DOHH2 (cell line): ENCODE results near the gene NUP62.
A peak's percentile ranks its signal among the peaks of the same experiment; 100 is the strongest.

Experiments
- H3F3A ChIP-seq: fragments of 200-600 bp; sonication (generic), shearing (Covaris generic); 2 replicates; pipeline ENCODE4 v1.6.0; 2016; ENCODE audit warnings: antibody characterized with exemption, mild to moderate bottlenecking; ENCODE audit not compliant: control insufficient read depth, insufficient read depth
- H3K27ac ChIP-seq: fragments of 200-600 bp; sonication (generic); 2 replicates; pipeline ENCODE4 v1.5.1; 2014; ENCODE audit warnings: low read depth, mild to moderate bottlenecking, low read length, moderate library complexity
- H3K27me3 ChIP-seq: fragments of 200-600 bp; sonication (generic); 2 replicates; pipeline ENCODE4 v1.6.1; 2014; ENCODE audit warnings: mild to moderate bottlenecking, low read length, mixed read lengths; ENCODE audit not compliant: control insufficient read depth
- H3K36me3 ChIP-seq: fragments of 200-600 bp; sonication (generic); 2 replicates; pipeline ENCODE4 v1.6.1; 2014; ENCODE audit warnings: mild to moderate bottlenecking, low read length, moderate library complexity, mixed read lengths; ENCODE audit not compliant: control insufficient read depth
- H3K4me1 ChIP-seq: fragments of 200-600 bp; sonication (generic); 2 replicates; pipeline ENCODE4 v1.6.1; 2014; ENCODE audit warnings: mild to moderate bottlenecking, low read length, mixed read lengths; ENCODE audit not compliant: control insufficient read depth
- H3K4me2 ChIP-seq: fragments of 200-600 bp; sonication (generic); 2 replicates; pipeline ENCODE4 v1.6.0; 2014; ENCODE audit warnings: mild to moderate bottlenecking, low read length, moderate library complexity
- H3K4me3 ChIP-seq: fragments of 200-600 bp; sonication (generic); 2 replicates; pipeline ENCODE4 v1.5.1; 2014; ENCODE audit warnings: mild to moderate bottlenecking, low read length, mixed read lengths
- H3K79me2 ChIP-seq: fragments of 200-600 bp; sonication (generic); 2 replicates; pipeline ENCODE4 v1.6.1; 2014; ENCODE audit warnings: mild to moderate bottlenecking, low read length, mixed read lengths; ENCODE audit not compliant: control insufficient read depth
- H3K9me2 ChIP-seq: fragments of 200-600 bp; sonication (generic); replicated peaks from 2 replicates; pipeline ENCODE4 v1.6.1; 2014; ENCODE audit warnings: mild to moderate bottlenecking, low read length, mixed read lengths; ENCODE audit not compliant: control insufficient read depth
- H3K9me3 ChIP-seq: fragments of 200-600 bp; sonication (generic); 2 replicates; pipeline ENCODE4 v1.6.1; 2014; ENCODE audit warnings: antibody characterized with exemption, low read length, mixed read lengths; ENCODE audit not compliant: control insufficient read depth, insufficient read depth
- H4K20me1 ChIP-seq: fragments of 200-600 bp; sonication (generic); 2 replicates; pipeline ENCODE4 v1.6.0; 2014; ENCODE audit warnings: low read depth, mild to moderate bottlenecking, antibody characterized with exemption, low read length, moderate library complexity; ENCODE audit not compliant: control insufficient read depth, insufficient read depth
- EZH2phosphoT487 ChIP-seq: fragments of 200-600 bp; sonication (generic); IDR thresholded peaks from 2 replicates; pipeline ENCODE4 v1.6.1; 2017; ENCODE audit warnings: borderline replicate concordance, mild to moderate bottlenecking, antibody characterized with exemption, low read length, moderate library complexity, mixed read lengths
- TF ChIP-seq, protein P1 (sequence below): fragments of 200-600 bp; sonication (generic); IDR thresholded peaks from one replicate; pipeline ENCODE4 v1.5.1; 2014; ENCODE audit warnings: antibody characterized with exemption, mild to moderate bottlenecking, low read depth, low read length; ENCODE audit not compliant: poor library complexity, severe bottlenecking

NUP62 gene

DNA sequence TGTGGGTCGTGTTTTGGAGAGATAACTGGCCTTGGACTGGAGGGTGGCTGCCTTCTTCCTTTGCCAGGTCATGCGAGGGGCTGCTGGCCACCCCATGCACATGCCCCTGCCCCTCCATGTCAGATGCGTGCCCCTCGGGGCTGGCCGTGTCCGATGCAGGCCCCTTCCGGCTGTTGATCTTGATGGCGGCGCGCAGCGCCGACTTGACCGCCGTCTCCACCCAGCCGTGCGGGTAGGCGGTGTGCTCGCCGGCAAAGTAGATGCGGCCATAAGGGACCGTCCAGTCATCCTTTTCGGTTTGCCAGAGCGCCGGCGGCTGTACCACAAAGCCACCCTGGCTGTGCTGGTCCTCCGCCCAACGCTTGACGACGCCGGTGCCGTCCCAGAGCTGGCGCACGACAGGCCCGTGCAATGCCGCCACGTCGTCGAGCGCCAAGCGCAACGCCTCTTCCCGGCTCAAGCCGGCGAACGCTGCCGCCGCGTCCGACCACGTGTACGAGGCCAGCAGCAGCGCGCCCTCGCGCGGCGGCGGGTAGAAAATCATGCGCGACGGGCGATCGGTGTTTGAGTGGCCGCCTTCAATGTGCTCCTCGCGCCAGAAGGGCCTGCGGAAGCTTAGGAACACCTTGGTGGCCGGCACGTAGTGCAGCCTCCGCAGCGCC lies 39.5 kb downstream of the NUP62 start:
- H3K4me2 ChIP-seq, result peak overlapping the region; percentile 94
- no peaks in the 10 kb centered on the region for H3K79me2 ChIP-seq
- no peak for TF ChIP-seq EZH2phosphoT487
- TF ChIP-seq, protein P1, sequence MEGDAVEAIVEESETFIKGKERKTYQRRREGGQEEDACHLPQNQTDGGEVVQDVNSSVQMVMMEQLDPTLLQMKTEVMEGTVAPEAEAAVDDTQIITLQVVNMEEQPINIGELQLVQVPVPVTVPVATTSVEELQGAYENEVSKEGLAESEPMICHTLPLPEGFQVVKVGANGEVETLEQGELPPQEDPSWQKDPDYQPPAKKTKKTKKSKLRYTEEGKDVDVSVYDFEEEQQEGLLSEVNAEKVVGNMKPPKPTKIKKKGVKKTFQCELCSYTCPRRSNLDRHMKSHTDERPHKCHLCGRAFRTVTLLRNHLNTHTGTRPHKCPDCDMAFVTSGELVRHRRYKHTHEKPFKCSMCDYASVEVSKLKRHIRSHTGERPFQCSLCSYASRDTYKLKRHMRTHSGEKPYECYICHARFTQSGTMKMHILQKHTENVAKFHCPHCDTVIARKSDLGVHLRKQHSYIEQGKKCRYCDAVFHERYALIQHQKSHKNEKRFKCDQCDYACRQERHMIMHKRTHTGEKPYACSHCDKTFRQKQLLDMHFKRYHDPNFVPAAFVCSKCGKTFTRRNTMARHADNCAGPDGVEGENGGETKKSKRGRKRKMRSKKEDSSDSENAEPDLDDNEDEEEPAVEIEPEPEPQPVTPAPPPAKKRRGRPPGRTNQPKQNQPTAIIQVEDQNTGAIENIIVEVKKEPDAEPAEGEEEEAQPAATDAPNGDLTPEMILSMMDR, result peak; percentile 84
- H3K4me1 ChIP-seq, result peaks cover 34% of the 10 kb centered on the region
- H3K9me2 ChIP-seq, result no peaks in the 10 kb centered on the region
- H3K4me3 ChIP-seq, result peak overlapping the region; percentile 75
- peaks cover 5% of the 10 kb centered on the region; the same call in 1 of the 2 replicates for H3F3A ChIP-seq
- H3K27ac ChIP-seq, result no peak overlapping the region
- H3K27me3 ChIP-seq, result peaks cover 43% of the 10 kb centered on the region
- no peaks in the 10 kb centered on the region for H4K20me1 ChIP-seq
- H3K36me3 ChIP-seq, result no peaks in the 10 kb centered on the region
- H3K9me3 ChIP-seq, result no peaks in the 10 kb centered on the region

- H3K9me2 ChIP-seq, result no peaks in the 10 kb centered on the region
- H3K4me3 ChIP-seq, result no peak overlapping the region
- no peaks in the 10 kb centered on the region for H3K79me2 ChIP-seq
- H4K20me1 ChIP-seq, result no peaks in the 10 kb centered on the region
- TF ChIP-seq EZH2phosphoT487, result no peak
- TF ChIP-seq, protein P1, result no peak
- H3F3A ChIP-seq, result peaks cover 5% of the 10 kb centered on the region; the same call in 1 of the 2 replicates
- no peaks in the 10 kb centered on the region for H3K36me3 ChIP-seq
- no peak overlapping the region for H3K4me2 ChIP-seq
- H3K4me1 ChIP-seq, result peaks cover 34% of the 10 kb centered on the region
- H3K27me3 ChIP-seq, result peaks cover 37% of the 10 kb centered on the region
- H3K9me3 ChIP-seq, result no peaks in the 10 kb centered on the region
- no peak overlapping the region for H3K27ac ChIP-seq
These were observed 40.1 kb downstream of the NUP62 start for GRCh38 chr19:49889038-49889686.

GRCh38 chr19:49888510-49888824 lies 40.8 kb downstream of the NUP62 start:
- Histone ChIP-seq H3K9me3 (no peaks in the 10 kb centered on the region), H3K79me2 (no peaks in the 10 kb centered on the region), H3F3A (peaks cover 5% of the 10 kb centered on the region; the same call in 1 of the 2 replicates), H3K4me2 (peak overlapping the region; percentile 33), H3K36me3 (peaks cover under 1% of the 10 kb centered on the region), H3K4me1 (peaks cover 34% of the 10 kb centered on the region), H3K27ac (no peak overlapping the region), H3K9me2 (no peaks in the 10 kb centered on the region), H3K27me3 (peaks cover 34% of the 10 kb centered on the region), H3K4me3 (no peak overlapping the region), H4K20me1 (no peaks in the 10 kb centered on the region)
- no peak for TF ChIP-seq EZH2phosphoT487
- TF ChIP-seq, protein P1, result no peak
